Spleen (tissue), 7 donors: Measurements from ENCODE around the gene SLC1A1.

Source experiments
- CTCF ChIP-seq, 11 experiments: fragments of 200-600 bp in 7 of 11; fragments of 450-650 bp in 4 of 11; sonication (generic) in 4 of 11; IDR thresholded peaks in 8 of 11; conservative IDR thresholded peaks in 3 of 11; 1 replicate in 7 of 11; 2 replicates in 4 of 11; pipeline versions ENCODE4 v1.4.0 to v1.8.0; 2016 to 2021; ENCODE audit warnings: antibody characterized with exemption in 11 of 11, inconsistent platforms in 4 of 11, mild to moderate bottlenecking in 1 of 11
- POLR2A ChIP-seq, 3 donors: fragments of 450-650 bp; IDR thresholded peaks; one replicate each; pipeline ENCODE4 v1.5.1; 2017; ENCODE audit warnings: antibody characterized with exemption in 3 of 3, mild to moderate bottlenecking in 1 of 3
- POLR2AphosphoS5 ChIP-seq, 3 donors: sonication (generic); formaldehyde crosslinking; IDR thresholded peaks; one replicate each; pipeline ENCODE4 v1.5.1; 2017; ENCODE audit warnings: antibody characterized with exemption in 3 of 3
- donor health status: DM: no; HTN: no; CAD: no; lungs with moderate emphysema.
- donor health status: DM: no; HTN: no; CAD: no.
- donor health status: DM: no; HTN: no; CAD: no.

GRCh38 chr9:4497855-4498254 lies 7.6 kb downstream of the SLC1A1 start:
- no peak for TF ChIP-seq POLR2A (IDR thresholded peaks at IDR 0.05)
- TF ChIP-seq CTCF (IDR thresholded peaks at IDR 0.05 in 8 of 11, conservative IDR thresholded peaks at IDR 0.05 in 3 of 11), result no peak
- TF ChIP-seq POLR2AphosphoS5 (IDR thresholded peaks at IDR 0.05), result no peak
